PC-3 (cell line): Measurements from ENCODE around the gene NEDD9. TPM values are rescaled to one million over a fixed set of nuclear protein-coding genes. Genes with fewer than 3 reads are reported as not detected.

Source experiments
- ATAC-seq: fragments of 200-7000 bp; cut with Tn5 transposase; 2 replicates; pipeline ENCODE4 v1.9.1; 2020; ENCODE audit warnings: mild to moderate bottlenecking, moderate library complexity
- BruUV-seq: library from RNA; stranded (reverse); fragments of 400-500 nt; replicated peaks from 2 replicates; lab custom pipeline; 2021; lab: Mats Ljungman, UMichigan
- CTCF ChIA-PET: fragments of 300-600 bp; sonication (Branson Sonifier 250); formaldehyde crosslinking; loops from one replicate; lab custom pipeline; 2022; ENCODE audit warnings: antibody characterized with exemption; lab: Charles Lee
- POLR2A ChIA-PET: fragments of 300-600 bp; sonication (Branson Sonifier 250); formaldehyde crosslinking; loops from one replicate; lab custom pipeline; 2022; ENCODE audit warnings: antibody characterized with exemption; ENCODE audit not compliant: unreplicated experiment; lab: Charles Lee
- DNase-seq: peaks from one replicate; pipeline ENCODE4 v3.0.0-alpha.2; 2015
- H2AFZ ChIP-seq: fragments of 300-600 bp; sonication (generic); 2 replicates; pipeline ENCODE4 v1.6.0; 2016; ENCODE audit warnings: antibody characterized with exemption, low read length
- H3F3A ChIP-seq: fragments of 300-600 bp; sonication (generic); one replicate; pipeline ENCODE4 v1.6.0; 2017; ENCODE audit warnings: antibody characterized with exemption, low read length, control low read depth, mild to moderate bottlenecking; ENCODE audit not compliant: unreplicated experiment
- H3K27ac ChIP-seq: fragments of 300-600 bp; sonication (generic); 2 replicates; pipeline ENCODE4 v1.5.1; 2016; ENCODE audit warnings: mild to moderate bottlenecking, low read length
- H3K27me3 ChIP-seq: fragments of 300-600 bp; sonication (generic); 2 replicates; pipeline ENCODE4 v1.6.1; 2016; ENCODE audit warnings: low read length, mixed read lengths
- H3K36me3 ChIP-seq: fragments of 300-600 bp; sonication (generic); 2 replicates; pipeline ENCODE4 v1.6.1; 2016; ENCODE audit warnings: low read depth, mixed run types, low read length, mixed read lengths
- H3K4me1 ChIP-seq: fragments of 300-600 bp; sonication (generic); 2 replicates; pipeline ENCODE4 v1.5.1; 2016; ENCODE audit warnings: low read length; ENCODE audit not compliant: insufficient read depth
- H3K4me2 ChIP-seq: fragments of 300-600 bp; sonication (generic); 2 replicates; pipeline ENCODE4 v1.6.0; 2016; ENCODE audit warnings: low read length
- H3K4me3 ChIP-seq: fragments of 300-600 bp; sonication (generic); 2 replicates; pipeline ENCODE4 v1.5.1; 2016; ENCODE audit warnings: mild to moderate bottlenecking, low read length, mixed read lengths
- H3K79me2 ChIP-seq: fragments of 300-600 bp; sonication (generic); 2 replicates; pipeline ENCODE4 v1.6.1; 2017; ENCODE audit warnings: low read length, mixed read lengths
- H3K9ac ChIP-seq: fragments of 300-600 bp; sonication (generic); 2 replicates; pipeline ENCODE4 v1.6.0; 2016; ENCODE audit warnings: mild to moderate bottlenecking, low read length
- H3K9me2 ChIP-seq: fragments of 300-600 bp; sonication (generic); replicated peaks from 2 replicates; pipeline ENCODE4 v1.6.1; 2016; ENCODE audit warnings: mixed run types, low read length, mixed read lengths
- H3K9me3 ChIP-seq: fragments of 300-600 bp; sonication (generic); 2 replicates; pipeline ENCODE4 v1.6.1; 2016; ENCODE audit warnings: low read length, mixed read lengths
- H4K20me1 ChIP-seq: fragments of 300-600 bp; sonication (generic); 2 replicates; pipeline ENCODE4 v1.6.1; 2016; ENCODE audit warnings: low read length, mixed read lengths
- EZH2 ChIP-seq: fragments of 300-600 bp; sonication (generic); IDR thresholded peaks from one replicate; pipeline ENCODE4 v1.6.1; 2017; ENCODE audit warnings: antibody characterized with exemption, mild to moderate bottlenecking, low read length; ENCODE audit not compliant: unreplicated experiment
- EZH2phosphoT487 ChIP-seq: fragments of 300-600 bp; sonication (generic); IDR thresholded peaks from 2 replicates; pipeline ENCODE4 v1.6.1; 2018; ENCODE audit warnings: mild to moderate bottlenecking, antibody characterized with exemption, low read length, borderline replicate concordance
- intact Hi-C: fragments of 100-400 bp; cut with micrococcal nuclease; formaldehyde crosslinking; loops from 2 replicates; pipeline ENCODE4 v1.9.0; 2023
- total RNA-seq: library from RNA; depleted of rRNA; stranded (reverse); fragments of >200 nt; gene quantifications from 2 replicates; pipeline ENCODE4 v1.2.3, GENCODE V29; 2014
- TF ChIP-seq, protein P1 (sequence below): fragments of 300-600 bp; sonication (generic); conservative IDR thresholded peaks from 2 replicates; pipeline ENCODE4 v1.5.1; 2017; ENCODE audit warnings: antibody characterized with exemption, low read depth, mild to moderate bottlenecking, low read length

The NEDD9 gene
- total RNA-seq, 1 experiment from 2014 or later: 12.1 TPM

DNA sequence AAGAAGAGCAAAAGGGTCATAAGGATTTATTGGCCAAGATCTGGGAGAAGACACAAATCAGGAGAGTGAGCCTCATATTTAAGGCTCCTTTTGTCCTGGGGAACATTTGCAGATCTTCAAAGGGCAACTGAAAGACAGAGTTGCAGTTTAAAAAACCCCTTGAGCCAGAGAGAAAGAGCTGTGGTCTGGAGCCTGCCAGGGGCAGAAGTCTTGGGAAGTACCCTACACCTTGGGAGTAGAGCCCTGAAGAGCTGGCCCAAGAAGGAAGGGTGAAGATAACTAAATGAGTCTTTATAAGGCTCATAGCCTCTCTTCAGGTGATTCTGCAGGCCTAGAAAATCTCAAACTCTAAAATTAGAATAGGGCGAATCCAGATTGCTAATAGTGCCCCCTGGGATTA lies 81.0 kb downstream of the NEDD9 start:
- ChIA-PET CTCF (no interaction called here), POLR2A (no interaction called here)
- no peaks in the 10 kb centered on the region for H3K4me1 ChIP-seq
- no peak overlapping the region for H3K4me2 ChIP-seq
- H4K20me1 ChIP-seq: no peaks in the 10 kb centered on the region
- intact Hi-C loops: no loop called here
- TF ChIP-seq EZH2phosphoT487: no peak
- TF ChIP-seq, protein P1, sequence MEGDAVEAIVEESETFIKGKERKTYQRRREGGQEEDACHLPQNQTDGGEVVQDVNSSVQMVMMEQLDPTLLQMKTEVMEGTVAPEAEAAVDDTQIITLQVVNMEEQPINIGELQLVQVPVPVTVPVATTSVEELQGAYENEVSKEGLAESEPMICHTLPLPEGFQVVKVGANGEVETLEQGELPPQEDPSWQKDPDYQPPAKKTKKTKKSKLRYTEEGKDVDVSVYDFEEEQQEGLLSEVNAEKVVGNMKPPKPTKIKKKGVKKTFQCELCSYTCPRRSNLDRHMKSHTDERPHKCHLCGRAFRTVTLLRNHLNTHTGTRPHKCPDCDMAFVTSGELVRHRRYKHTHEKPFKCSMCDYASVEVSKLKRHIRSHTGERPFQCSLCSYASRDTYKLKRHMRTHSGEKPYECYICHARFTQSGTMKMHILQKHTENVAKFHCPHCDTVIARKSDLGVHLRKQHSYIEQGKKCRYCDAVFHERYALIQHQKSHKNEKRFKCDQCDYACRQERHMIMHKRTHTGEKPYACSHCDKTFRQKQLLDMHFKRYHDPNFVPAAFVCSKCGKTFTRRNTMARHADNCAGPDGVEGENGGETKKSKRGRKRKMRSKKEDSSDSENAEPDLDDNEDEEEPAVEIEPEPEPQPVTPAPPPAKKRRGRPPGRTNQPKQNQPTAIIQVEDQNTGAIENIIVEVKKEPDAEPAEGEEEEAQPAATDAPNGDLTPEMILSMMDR: no peak
- no peak for TF ChIP-seq EZH2
- ATAC-seq: no peak
- H2AFZ ChIP-seq: no peak overlapping the region
- H3K9me2 ChIP-seq: no peaks in the 10 kb centered on the region; the same call in 1 of the 2 replicates
- H3K36me3 ChIP-seq: no peaks in the 10 kb centered on the region
- no peak for DNase-seq
- no peak overlapping the region for H3K9ac ChIP-seq
- H3K4me3 ChIP-seq: no peak overlapping the region
- no TSS peak for BruUV-seq
- no peaks in the 10 kb centered on the region for H3F3A ChIP-seq
- H3K27me3 ChIP-seq: no peaks in the 10 kb centered on the region
- H3K27ac ChIP-seq: no peak overlapping the region
- H3K9me3 ChIP-seq: no peaks in the 10 kb centered on the region
- H3K79me2 ChIP-seq: no peaks in the 10 kb centered on the region

DNA sequence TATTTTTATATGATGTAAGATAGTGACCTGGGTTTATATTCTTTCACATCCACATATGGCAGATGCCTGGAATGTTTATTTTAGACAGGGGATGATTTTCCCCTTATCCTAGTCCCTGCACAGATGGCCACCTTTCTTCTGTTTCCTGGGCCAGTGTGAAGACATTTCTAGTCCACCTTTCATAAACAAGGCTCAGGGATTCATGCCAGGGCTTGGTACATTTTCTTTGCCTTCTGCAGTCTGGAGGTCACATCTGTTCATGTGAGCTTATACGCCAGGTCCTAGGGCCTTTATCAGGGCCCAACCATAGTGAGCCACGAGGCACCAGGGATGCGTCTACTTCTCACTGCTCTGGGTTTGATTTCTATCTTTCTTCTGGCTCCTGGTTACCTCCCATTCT lies 82.9 kb downstream of the NEDD9 start:
- TF ChIP-seq EZH2 (no peak), EZH2phosphoT487 (no peak)
- TF ChIP-seq, protein P1: no peak
- no TSS peak for BruUV-seq
- Histone ChIP-seq H3K4me1 (0 out of 2 replicates have a peak, but pooled peaks cover 2% of the 10 kb centered on the region), H3F3A (no peaks in the 10 kb centered on the region), H4K20me1 (no peaks in the 10 kb centered on the region), H3K36me3 (no peaks in the 10 kb centered on the region), H3K9me3 (no peaks in the 10 kb centered on the region), H3K9me2 (no peaks in the 10 kb centered on the region; the same call in 1 of the 2 replicates), H2AFZ (no peak overlapping the region), H3K27ac (no peak overlapping the region), H3K4me2 (no peak overlapping the region), H3K27me3 (no peaks in the 10 kb centered on the region), H3K9ac (no peak overlapping the region), H3K4me3 (no peak overlapping the region), H3K79me2 (no peaks in the 10 kb centered on the region)
- DNase-seq: no peak
- ChIA-PET CTCF (no interaction called here), POLR2A (no interaction called here)
- ATAC-seq: no peak
- intact Hi-C loops: loop anchor here (10.0 kb wide), 1 partner anchor 285 kb away; no protein-coding TSS in a partner anchor

DNA sequence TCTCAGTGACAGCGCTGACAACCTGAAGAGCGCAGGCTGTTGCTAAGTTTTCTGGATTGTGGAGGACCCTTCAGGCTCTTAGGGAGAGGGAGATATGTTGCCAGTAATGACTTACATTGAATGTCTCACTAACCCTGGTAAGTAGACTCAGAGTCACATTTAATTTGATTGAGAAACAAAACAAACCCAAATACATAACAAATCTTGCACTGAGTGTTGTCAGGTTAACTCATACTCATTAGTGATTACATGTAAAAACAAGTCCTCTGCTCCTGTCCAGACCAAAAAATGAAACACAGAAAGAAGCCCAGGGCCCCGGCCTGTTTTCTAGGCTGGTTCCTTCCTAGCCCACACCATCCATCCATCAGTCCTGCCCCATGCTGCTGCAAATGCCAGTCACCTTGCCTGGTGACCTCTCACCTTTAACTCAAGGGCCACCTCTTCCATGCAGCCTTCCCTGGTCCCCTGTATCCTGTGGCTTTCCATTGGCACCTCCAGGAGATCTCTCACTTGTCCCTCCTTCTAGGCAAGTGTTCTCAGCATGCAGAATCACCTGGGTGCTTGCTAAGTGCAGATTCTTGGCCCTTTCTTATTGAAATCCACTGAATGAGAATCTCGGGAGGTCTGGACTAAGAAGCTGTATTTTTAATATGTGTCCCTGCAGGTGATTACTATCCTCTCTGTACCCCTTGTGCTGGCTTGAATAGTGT lies 86.2 kb downstream of the NEDD9 start:
- H3K4me3 ChIP-seq: no peak overlapping the region
- no peaks in the 10 kb centered on the region for H3K36me3 ChIP-seq
- POLR2A ChIA-PET: no interaction called here
- no peaks in the 10 kb centered on the region for H3F3A ChIP-seq
- no peak for ATAC-seq
- H3K79me2 ChIP-seq: no peaks in the 10 kb centered on the region
- CTCF ChIA-PET: no interaction called here
- no peaks in the 10 kb centered on the region for H4K20me1 ChIP-seq
- no peaks in the 10 kb centered on the region for H3K9me2 ChIP-seq
- H3K4me1 ChIP-seq: peaks cover 15% of the 10 kb centered on the region
- no peak overlapping the region for H3K27ac ChIP-seq
- no peak for TF ChIP-seq EZH2phosphoT487
- H3K9ac ChIP-seq: no peak overlapping the region
- H3K4me2 ChIP-seq: no peak overlapping the region
- intact Hi-C loops: loop anchor here (10.0 kb wide), 1 partner anchor 289 kb away; no protein-coding TSS in a partner anchor
- H2AFZ ChIP-seq: no peak overlapping the region
- no peak for DNase-seq
- H3K27me3 ChIP-seq: no peaks in the 10 kb centered on the region
- H3K9me3 ChIP-seq: no peaks in the 10 kb centered on the region
- no TSS peak for BruUV-seq
